Mammary epithelial cell (primary cell): ENCODE measurements around the gene MAPKAPK3.

Experiments used
- CTCF ChIP-seq, 2 donors: IDR thresholded peaks in 1 of 2; conservative IDR thresholded peaks in 1 of 2; 2 replicates each; pipeline ENCODE4 v1.5.1; 2011 to 2012; ENCODE audit warnings: inconsistent platforms in 2 of 2, low read length in 2 of 2, mild to moderate bottlenecking in 2 of 2, control low read depth in 1 of 2, low read depth in 1 of 2; ENCODE audit not compliant: insufficient read depth in 1 of 2; ENCODE audit errors: extremely low read depth in 1 of 2
- EZH2 ChIP-seq: IDR thresholded peaks from 2 replicates; pipeline ENCODE4 v1.6.1; 2012; ENCODE audit warnings: low read length, inconsistent platforms, borderline replicate concordance

GRCh38 chr3:50676031-50676705 lies 59.2 kb downstream of the MAPKAPK3 start:
- peak; percentile 26 for TF ChIP-seq EZH2
- no peak for TF ChIP-seq CTCF (conservative IDR thresholded peaks at IDR 0.05 in 1 of 2, IDR thresholded peaks at IDR 0.05 in 1 of 2; ENCODE audit: extremely low read depth in 1 of 2, insufficient read depth in 1 of 2, low read depth in 1 of 2, low read length in 2 of 2)
